Muscle layer of duodenum (tissue), 2 donors: ENCODE measurements around the gene PRKG1.
A peak's percentile ranks its signal among the peaks of the same experiment; 100 is the strongest.
"Not testable (repeated sequence)": the region's sequence is repeated elsewhere in the genome, so short reads cannot be mapped to it uniquely, and the experiment has no call there.

ENCODE experiments used
- H3K27ac ChIP-seq: one replicate; pipeline ENCODE4 v1.7.0; 2013; ENCODE audit warnings: mild to moderate bottlenecking, low read length
- H3K27me3 ChIP-seq: one replicate; pipeline ENCODE4 v1.7.0; 2013; ENCODE audit warnings: low read depth, mild to moderate bottlenecking, control low read depth, low read length
- H3K36me3 ChIP-seq, 2 donors: one replicate each; pipeline ENCODE4 v1.7.0; 2013; ENCODE audit warnings: low read length in 2 of 2, control low read depth in 1 of 2, mild to moderate bottlenecking in 1 of 2; ENCODE audit not compliant: insufficient read depth in 2 of 2, control insufficient read depth in 1 of 2
- H3K4me1 ChIP-seq, 2 donors: one replicate each; pipeline ENCODE4 v1.7.0; 2013; ENCODE audit warnings: low read length in 2 of 2, mild to moderate bottlenecking in 2 of 2, control low read depth in 1 of 2, moderate library complexity in 1 of 2; ENCODE audit not compliant: insufficient read depth in 2 of 2, control insufficient read depth in 1 of 2
- H3K4me3 ChIP-seq, 2 donors: one replicate each; pipeline ENCODE4 v1.7.0; 2013; ENCODE audit warnings: low read length in 2 of 2, low read depth in 1 of 2, mild to moderate bottlenecking in 1 of 2
- H3K9me3 ChIP-seq, 2 donors: one replicate each; pipeline ENCODE4 v1.7.0; 2013; ENCODE audit warnings: low read length in 2 of 2, control low read depth in 1 of 2, mild to moderate bottlenecking in 1 of 2; ENCODE audit not compliant: control insufficient read depth in 1 of 2
- donor health status: healthy.

PRKG1 gene

DNA sequence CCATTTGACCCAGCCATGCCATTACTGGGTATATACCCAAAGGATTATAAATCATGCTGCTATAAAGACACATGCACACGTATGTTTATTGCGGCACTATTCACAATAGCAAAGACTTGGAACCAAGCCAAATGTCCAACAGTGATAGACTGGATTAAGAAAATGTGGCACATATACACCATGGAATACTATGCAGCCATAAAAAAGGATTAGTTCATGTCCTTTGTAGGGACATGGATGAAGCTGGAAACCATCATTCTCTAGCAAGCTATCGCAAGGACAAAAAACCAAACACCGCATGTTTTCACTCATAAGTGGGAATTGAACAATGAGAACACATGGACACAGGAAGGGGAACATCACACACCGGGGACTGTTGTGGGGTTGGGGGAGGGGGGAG, 138.7 kb downstream of the PRKG1 start:
- H3K36me3 ChIP-seq, H3K27ac ChIP-seq, H3K9me3 ChIP-seq, H3K4me3 ChIP-seq, H3K27me3 ChIP-seq: not testable (repeated sequence)
- peaks cover 0 to 20% of the 10 kb centered on the region in 2 donors for H3K4me1 ChIP-seq

DNA sequence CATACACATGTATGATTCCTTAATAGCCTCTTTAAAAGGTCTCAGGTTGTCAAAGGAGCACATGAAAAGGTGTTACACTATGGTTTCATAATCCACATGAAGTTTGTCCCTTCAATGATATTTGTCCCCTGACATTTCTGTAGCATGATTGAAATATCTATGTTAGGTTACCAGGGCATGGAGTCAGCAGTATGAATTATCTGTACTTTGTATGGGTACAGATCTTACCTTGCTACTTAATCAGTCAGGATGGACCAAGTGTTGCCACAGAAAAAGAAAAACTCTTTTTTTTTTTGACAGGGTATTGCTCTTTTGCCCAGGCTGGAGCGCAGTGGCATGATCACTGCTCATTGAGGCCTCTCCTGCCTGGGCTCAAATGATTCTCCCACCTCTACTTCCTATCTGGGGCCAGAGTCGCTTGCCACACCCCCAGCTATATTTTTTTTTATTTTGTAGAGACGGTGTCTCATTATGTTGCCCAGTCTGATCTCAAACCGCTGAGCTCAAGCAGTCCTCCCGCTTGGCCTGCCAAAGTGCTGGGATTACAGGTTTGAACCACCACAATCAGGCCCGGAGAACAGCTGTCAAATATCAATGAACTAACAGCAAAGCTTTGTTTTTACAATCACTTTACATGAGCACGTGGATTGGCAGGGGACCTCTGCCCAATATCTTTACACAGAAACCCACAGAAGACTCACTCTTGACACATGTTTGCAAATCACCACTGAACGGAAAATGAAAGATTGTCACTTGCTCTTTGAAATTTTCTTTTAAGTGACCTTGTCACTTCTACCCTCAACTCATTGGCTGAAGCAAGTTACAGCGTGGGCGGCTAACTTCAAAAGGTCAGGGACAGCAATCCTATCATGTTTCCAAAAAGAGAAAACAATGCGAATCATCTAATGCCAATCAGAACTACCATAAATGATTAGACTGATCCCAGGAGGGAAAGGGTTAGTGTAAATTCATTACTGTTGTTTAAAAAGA, 140.2 kb downstream of the PRKG1 start:
- Histone ChIP-seq H3K27ac (no peak overlapping the region), H3K36me3 (no peaks in the 10 kb centered on the region), H3K4me3 (no peak overlapping the region), H3K4me1 (peaks cover 0 to 14% of the 10 kb centered on the region in 2 donors), H3K9me3 (no peaks in the 10 kb centered on the region), H3K27me3 (no peaks in the 10 kb centered on the region)

DNA sequence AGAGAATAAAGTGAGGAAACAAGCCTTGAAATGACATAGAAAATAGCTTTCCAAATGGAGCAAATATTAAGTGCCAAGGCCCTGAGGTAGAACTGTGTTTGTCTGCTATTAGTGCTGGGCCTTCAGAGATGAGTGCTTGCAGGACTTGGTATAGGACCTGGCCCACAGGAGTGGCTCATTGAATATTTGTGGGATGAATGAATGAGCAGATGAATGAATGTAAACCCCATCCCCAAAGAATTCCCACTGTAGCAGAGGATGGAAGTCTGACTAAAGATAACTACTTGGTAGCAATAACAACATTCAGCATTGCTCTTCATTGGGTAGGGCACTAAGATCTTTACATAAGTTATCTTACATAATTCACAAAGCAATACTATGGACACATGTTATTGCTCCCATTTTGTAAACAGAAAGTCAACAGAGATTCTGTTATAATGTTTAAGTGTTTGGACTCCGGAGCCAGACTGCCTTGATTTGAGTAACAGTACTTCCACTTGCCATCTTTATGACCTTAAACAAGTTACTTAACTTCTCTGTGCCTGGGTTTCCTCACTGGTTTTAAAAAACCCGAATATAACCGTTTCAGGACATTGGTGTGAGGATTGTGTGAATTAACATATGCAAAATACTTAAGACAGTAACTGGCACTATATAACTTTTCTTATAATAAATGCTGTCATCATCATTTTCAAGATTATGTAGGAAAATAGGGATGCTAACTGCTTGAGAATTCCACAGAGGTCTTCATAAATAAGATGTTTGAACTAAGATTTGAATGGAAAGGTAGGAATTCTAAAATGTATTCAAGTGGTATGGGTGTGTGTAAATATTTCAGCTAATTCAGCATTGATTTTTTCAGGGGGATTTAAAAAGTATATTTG, 141.9 kb downstream of the PRKG1 start:
- H3K27ac ChIP-seq, result no peak overlapping the region
- H3K4me1 ChIP-seq, result peaks cover 0 to 14% of the 10 kb centered on the region in 2 donors
- no peak overlapping the region for H3K4me3 ChIP-seq
- no peaks in the 10 kb centered on the region for H3K36me3 ChIP-seq
- no peaks in the 10 kb centered on the region for H3K27me3 ChIP-seq
- no peaks in the 10 kb centered on the region for H3K9me3 ChIP-seq

DNA sequence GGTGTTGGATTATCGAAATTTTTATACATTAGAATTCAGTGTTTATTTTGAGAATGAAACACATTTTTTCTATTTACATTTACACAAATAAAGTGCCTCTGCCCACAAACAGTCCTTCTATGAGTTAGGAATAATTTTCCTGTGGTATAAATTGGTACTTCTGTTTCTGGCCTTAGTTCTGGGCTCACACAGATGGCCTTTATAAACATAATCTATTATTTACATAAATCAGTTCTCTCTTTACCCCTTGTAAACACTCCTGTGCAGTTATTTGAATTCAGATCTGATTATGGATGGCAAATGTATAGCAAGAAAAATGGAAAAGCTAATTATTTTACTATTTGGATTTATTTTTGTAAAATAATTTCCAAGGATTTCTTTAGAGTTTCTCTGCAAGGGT, 143.2 kb downstream of the PRKG1 start:
- Histone ChIP-seq H3K9me3 (no peaks in the 10 kb centered on the region), H3K4me3 (no peak overlapping the region), H3K4me1 (peaks cover 0 to 14% of the 10 kb centered on the region in 2 donors), H3K36me3 (no peaks in the 10 kb centered on the region), H3K27me3 (no peaks in the 10 kb centered on the region), H3K27ac (no peak overlapping the region)

DNA sequence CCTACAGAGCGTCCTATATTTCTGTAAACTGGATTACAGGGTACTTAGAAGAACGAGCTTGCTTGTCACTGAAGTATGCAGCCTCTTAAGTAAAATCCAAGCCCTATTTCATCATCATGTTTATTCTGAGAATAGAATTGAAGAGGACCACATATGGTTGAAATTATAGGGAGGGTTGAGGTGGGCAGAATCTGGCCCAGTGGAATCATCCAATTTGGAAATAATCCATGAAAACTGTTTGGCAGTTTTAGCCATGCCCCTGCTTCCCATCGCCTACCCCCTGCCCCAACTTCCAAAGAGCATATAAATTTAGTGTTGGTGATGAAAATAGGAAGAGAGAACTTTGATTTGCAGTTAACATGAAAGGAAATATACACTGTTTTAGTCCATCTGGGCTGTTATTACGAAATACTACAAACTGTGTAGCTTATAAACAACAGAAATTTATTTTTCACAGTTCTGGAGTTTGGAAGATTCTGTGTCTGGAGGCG, 150.4 kb downstream of the PRKG1 start:
- H3K36me3 ChIP-seq, result no peaks in the 10 kb centered on the region
- H3K27ac ChIP-seq, result peak overlapping the region; percentile 27
- H3K4me1 ChIP-seq, result peaks cover 4 to 10% of the 10 kb centered on the region in 2 donors
- H3K27me3 ChIP-seq, result no peaks in the 10 kb centered on the region
- peak overlapping the region in 1 of 2 donors; percentile 31 for H3K4me3 ChIP-seq
- H3K9me3 ChIP-seq, result no peaks in the 10 kb centered on the region

DNA sequence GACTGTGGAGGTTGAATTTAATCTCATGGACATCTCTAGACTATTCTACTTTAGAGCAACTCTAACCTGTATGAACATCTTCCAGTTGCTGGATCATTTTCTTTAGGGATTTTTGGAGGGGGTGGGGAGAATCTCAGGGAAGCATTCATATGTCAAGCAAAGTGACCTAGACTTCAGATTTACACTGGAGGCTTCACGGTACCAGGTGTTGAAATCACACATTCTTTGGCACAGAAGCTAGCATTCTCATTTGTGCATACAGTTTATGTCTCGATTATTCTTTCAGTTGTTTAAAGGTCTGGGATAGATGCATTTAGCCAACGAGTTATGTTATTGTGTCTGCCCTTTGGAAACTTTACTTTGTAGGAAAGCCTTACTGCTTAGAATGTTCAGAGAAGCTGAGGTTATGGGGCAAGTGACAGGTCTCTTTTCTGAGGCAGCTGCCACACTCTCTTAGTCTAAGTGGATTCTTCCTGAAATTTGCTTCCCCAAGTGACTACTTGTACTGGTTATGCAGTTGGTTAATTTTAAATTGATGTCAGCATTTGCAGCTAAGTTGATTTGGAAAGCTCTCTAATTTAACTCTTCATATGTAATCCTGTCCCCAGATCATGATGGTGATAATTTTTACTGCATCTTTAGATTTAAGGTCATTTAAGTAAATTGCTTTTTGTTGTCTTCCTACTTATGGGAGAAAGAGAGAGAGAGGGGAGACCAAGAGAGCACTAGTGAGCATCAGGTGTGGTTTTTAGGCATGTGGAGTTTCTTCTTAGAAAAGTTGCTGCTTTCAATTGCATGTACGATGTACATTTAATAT, 153.8 kb downstream of the PRKG1 start:
- peaks cover 4 to 23% of the 10 kb centered on the region in 2 donors for H3K4me1 ChIP-seq
- no peak overlapping the region for H3K4me3 ChIP-seq
- H3K27ac ChIP-seq, result no peak overlapping the region
- H3K27me3 ChIP-seq, result no peaks in the 10 kb centered on the region
- no peaks in the 10 kb centered on the region for H3K9me3 ChIP-seq
- no peaks in the 10 kb centered on the region for H3K36me3 ChIP-seq

DNA sequence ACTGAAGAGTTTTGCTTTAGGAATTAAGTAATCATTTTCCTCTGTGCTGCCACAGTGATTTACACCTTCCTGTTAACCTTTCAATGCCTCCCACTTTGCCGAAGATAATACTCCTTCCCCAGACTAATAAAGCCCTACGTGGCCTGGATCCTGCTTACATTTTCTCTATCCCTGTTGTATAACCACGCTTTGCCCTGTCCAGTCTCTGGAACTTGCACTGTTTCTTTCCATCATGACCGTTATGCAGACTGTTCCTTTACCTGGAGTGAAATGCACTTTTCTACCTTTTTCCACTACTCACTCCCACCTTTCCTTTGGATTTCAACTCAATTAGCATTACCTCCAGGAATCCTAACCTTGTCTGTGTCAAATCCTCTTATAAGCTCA, 154.4 kb downstream of the PRKG1 start:
- Histone ChIP-seq H3K9me3 (no peaks in the 10 kb centered on the region), H3K4me3 (no peak overlapping the region), H3K27me3 (no peaks in the 10 kb centered on the region), H3K4me1 (peaks cover 4 to 23% of the 10 kb centered on the region in 2 donors), H3K27ac (no peak overlapping the region), H3K36me3 (no peaks in the 10 kb centered on the region)

DNA sequence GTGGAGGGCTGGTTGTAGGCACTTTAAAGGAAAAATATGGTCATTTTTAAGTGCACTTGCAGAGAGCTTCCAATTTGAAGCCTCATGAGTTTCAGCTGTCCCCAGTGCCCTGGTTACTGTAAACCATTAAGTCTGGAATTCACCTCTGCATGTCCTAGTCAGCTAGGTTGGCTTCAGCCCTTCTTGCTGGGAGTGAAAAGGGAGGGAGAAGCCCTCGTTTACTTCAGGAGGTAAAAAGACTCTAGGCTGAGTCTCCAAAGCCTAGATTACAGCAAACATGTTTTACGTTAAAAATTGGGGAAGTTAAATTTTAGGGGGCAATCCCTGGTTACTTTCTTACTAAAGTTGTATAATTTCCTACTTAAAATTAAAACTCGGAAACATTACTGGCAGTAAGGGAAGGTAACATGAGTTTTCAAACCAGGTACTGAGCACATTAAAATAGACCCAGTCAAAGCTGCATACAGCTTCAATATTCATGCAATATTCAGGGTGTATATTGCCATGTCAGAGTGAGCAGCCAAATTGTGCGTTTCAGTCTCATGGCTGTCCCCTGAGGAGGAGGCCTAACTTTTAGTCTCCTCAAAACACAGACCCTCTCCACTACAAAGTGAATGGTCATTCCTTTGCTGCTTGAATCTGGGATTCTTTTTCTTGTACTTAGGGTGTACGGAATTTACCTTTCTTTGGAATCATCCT, 156.7 kb downstream of the PRKG1 start:
- Histone ChIP-seq H3K27ac (no peak overlapping the region), H3K9me3 (no peaks in the 10 kb centered on the region), H3K4me3 (no peak overlapping the region), H3K27me3 (no peaks in the 10 kb centered on the region), H3K36me3 (no peaks in the 10 kb centered on the region), H3K4me1 (peaks cover 0 to 23% of the 10 kb centered on the region in 2 donors)

DNA sequence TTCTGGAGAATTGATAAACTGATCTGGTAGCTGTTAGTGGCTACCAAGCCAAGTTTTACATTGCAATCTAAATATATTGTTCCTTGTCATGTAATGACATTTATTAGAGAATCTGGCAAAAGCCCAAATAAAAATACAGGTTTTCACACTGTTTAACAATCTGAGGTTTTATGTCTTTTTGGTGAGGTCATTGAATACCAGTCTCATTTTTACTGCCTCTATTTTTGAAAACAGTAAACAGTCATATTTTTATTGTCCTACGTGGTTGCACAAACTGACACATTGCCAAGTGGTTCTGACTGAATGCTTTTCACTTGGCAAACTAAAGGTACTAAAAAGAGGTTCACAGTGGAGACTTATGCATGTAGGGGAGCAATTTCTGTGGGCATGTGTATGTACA, 157.5 kb downstream of the PRKG1 start:
- Histone ChIP-seq H3K4me1 (peaks cover 0 to 23% of the 10 kb centered on the region in 2 donors), H3K27me3 (no peaks in the 10 kb centered on the region), H3K36me3 (no peaks in the 10 kb centered on the region), H3K9me3 (no peaks in the 10 kb centered on the region), H3K27ac (no peak overlapping the region), H3K4me3 (no peak overlapping the region)

DNA sequence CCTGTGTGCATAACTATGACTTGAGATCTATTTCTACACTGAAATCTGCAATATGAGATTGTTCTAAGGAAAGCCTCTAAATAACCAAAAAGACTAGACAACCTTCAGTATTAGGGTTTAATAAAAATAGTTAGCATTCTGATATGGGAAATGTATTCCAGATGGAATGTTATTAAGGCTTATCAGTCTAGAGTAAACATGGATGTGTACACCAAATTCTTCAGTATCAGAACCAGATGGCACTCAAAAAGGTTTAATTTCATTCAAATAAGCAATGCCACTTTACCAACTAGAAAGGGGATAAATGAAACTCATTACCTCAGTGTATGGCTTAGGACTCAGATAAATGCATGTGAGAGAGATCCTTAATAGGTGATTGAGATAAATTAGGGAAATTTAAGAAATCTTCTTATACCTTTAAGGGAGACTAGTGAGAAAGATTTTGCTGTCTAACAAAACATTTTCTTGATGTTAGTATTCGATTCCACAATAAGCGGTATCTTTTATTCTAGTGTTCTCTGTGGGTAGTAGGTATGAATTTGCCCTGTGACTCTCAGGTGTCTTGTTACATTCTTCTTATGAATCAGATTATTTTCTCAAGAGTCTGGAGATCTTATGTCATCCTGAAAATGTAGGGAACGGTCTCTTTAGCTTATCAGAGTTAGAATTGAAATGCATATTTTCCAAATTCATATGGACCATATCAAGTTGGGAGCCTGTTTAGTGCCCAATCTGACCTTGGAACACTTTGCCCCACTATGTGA, 159.2 kb downstream of the PRKG1 start:
- H3K27ac ChIP-seq, result no peak overlapping the region

More for the DNA sequence above, 159.2 kb downstream of the PRKG1 start:
- Histone ChIP-seq H3K9me3 (no peaks in the 10 kb centered on the region), H3K4me1 (peaks cover 0 to 15% of the 10 kb centered on the region in 2 donors), H3K36me3 (no peaks in the 10 kb centered on the region), H3K27me3 (no peaks in the 10 kb centered on the region), H3K4me3 (no peak overlapping the region)
